ENCODE data around the gene SCIMP. TPM values are rescaled to one million over a fixed set of nuclear protein-coding genes. Genes with fewer than 3 reads are reported as not detected.

Gene SCIMP
- total and polyA plus RNA-seq, 9 of the 15 experiments (the other 6 are each of a cell fraction or from before 2014, with no cell fraction given), result 0.01 to 0.11 (median 0.04) TPM; not detected in 6

GRCh38 chr17:5237541-5238016 lies 2.9 kb upstream of the SCIMP start (continued):
- peak; percentile 25; the same call in 1 of the 2 replicates for TF ChIP-seq GABPB1 (CRISPR knock-in tag; IDR thresholded peaks at IDR 0.05)
- TF ChIP-seq PURB (CRISPR knock-in tag; IDR thresholded peaks at IDR 0.05; ENCODE audit: low read depth), result no peak
- no peak for TF ChIP-seq ELK3 (CRISPR knock-in tag; IDR thresholded peaks at IDR 0.05)
- TF ChIP-seq XRCC4 (IDR thresholded peaks at IDR 0.05; ENCODE audit: extremely low read depth, insufficient read depth, insufficient read length), result no peak
- no peak for TF ChIP-seq ZNF175 (CRISPR knock-in tag; IDR thresholded peaks at IDR 0.05; ENCODE audit: low read depth)
- TF ChIP-seq SMARCE1 (IDR thresholded peaks at IDR 0.05), result no peak
- no peak for TF ChIP-seq SRSF1 (IDR thresholded peaks at IDR 0.05; ENCODE audit: low read depth, low read length)
- no peak for TF ChIP-seq THAP12 (CRISPR knock-in tag; IDR thresholded peaks at IDR 0.05)
- no peak for TF ChIP-seq ID3 (CRISPR knock-in tag; IDR thresholded peaks at IDR 0.05)
- TF ChIP-seq ID3 (tag; IDR thresholded peaks at IDR 0.05), result no peak
- TF ChIP-seq NR2C2 (CRISPR knock-in tag; IDR thresholded peaks at IDR 0.05), result 0 out of 2 replicates have a peak, but pooled peaks have one; percentile 32
- no peak for TF ChIP-seq NR2C2 (tag; IDR thresholded peaks at IDR 0.05)
- TF ChIP-seq ZNF699 (CRISPR knock-in tag; IDR thresholded peaks at IDR 0.05; ENCODE audit: insufficient replicate concordance), result no peak
- TF ChIP-seq TFAP4 (CRISPR knock-in tag; IDR thresholded peaks at IDR 0.05; ENCODE audit: borderline replicate concordance), result peak; percentile 61
- TF ChIP-seq NFIC (IDR thresholded peaks at IDR 0.05), result no peak
- peak; percentile 16; the same call in 1 of the 2 replicates for TF ChIP-seq CC2D1A (IDR thresholded peaks at IDR 0.05)
- TF ChIP-seq ERF (CRISPR knock-in tag; IDR thresholded peaks at IDR 0.05), result no peak
- no peak; the same call in 1 of the 2 replicates for TF ChIP-seq GATA2 (CRISPR knock-in tag; IDR thresholded peaks at IDR 0.05)
- peak in 1 of 2 experiments; percentile 61; a peak in 1 of 4 replicates for TF ChIP-seq RCOR1 (IDR thresholded peaks at IDR 0.05; ENCODE audit: borderline replicate concordance in 1 of 2, low read depth in 2 of 2, low read length in 2 of 2)
- TF ChIP-seq PHF21A (IDR thresholded peaks at IDR 0.05; ENCODE audit: borderline replicate concordance, low read depth), result no peak
- no peak for TF ChIP-seq ZNF140 (CRISPR knock-in tag; IDR thresholded peaks at IDR 0.05)
- 0 out of 2 replicates have a peak, but pooled peaks have one; percentile 23 for TF ChIP-seq TCF3 (CRISPR knock-in tag; IDR thresholded peaks at IDR 0.05)
- 0 out of 2 replicates have a peak, but pooled peaks have one; percentile 19 for TF ChIP-seq SMC3 (conservative IDR thresholded peaks at IDR 0.05; ENCODE audit: insufficient read depth, low read depth, low read length)
- peak; percentile 17; the same call in 1 of the 2 replicates for TF ChIP-seq TEAD4 (IDR thresholded peaks at IDR 0.05; ENCODE audit: low read length)
- TF ChIP-seq TEAD4 (CRISPR knock-in tag; IDR thresholded peaks at IDR 0.05; ENCODE audit: borderline replicate concordance), result no peak
- no peak for TF ChIP-seq POLR2A (conservative IDR thresholded peaks at IDR 0.05)
